GM21367 (cell line): ENCODE data around the gene RNPS1.
A peak's percentile ranks its signal among the peaks of the same experiment; 100 is the strongest.
"Not testable (repeated sequence)": the region's sequence is repeated elsewhere in the genome, so short reads cannot be mapped to it uniquely, and the experiment has no call there.

Source experiments
- ATAC-seq: cut with Tn5 transposase; IDR thresholded peaks from one replicate; pipeline ENCODE4 v1.9.1; 2021; ENCODE audit not compliant: unreplicated experiment

Gene RNPS1

DNA sequence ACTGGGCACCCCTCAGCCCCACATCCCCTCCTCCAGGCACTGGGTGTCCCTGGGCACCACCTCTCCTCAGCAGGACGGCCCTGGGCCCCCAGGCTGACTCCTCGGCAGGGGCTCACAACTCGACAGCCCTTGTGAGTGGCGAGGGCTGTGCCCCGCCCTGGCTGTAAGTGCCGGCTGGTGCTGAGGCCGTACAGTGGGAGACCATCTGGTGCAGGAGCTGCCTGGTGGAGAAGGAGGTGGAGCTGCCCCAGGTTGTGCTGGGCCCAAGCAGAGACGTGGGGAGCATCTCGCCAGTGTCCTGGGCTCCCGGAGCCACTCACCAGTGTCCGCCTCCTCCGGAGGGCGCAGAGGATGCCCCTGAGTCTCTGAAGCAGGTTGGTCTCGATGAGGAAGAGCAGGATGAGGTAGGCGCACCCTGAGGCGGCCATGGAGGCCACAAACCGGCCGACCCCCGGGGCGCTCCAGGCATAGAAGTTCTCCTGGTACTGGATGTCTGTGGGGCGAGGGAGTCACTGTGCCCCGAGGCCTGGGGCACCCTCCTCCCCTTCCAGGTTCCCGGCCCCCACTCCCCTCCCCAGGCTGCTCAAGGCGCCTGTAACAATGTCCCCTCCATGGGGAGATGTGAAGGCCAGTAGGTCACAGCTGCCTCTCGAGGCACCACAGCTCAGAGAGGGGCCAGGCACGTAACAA lies 15.1 kb upstream of the RNPS1 start:
- no peak for ATAC-seq

DNA sequence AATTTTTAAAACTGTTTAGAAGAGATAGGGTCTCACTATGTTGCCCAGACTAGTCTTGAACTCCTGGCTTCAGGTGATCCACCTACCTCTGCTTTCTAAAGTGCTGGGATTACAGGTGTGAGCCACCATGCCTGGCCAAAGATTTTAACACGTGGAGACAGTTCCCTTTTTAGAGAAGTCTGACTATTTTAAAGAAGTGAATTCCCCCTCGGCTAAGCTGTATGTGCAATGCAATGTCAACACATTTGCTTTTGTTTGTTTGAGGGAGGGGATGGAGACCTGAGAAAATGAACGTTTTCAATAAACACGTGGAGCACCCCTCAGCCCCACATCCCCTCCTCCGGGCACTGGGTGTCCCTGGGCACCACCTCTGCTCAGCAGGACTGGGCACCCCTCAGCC lies 14.3 kb upstream of the RNPS1 start:
- ATAC-seq = no peak

DNA sequence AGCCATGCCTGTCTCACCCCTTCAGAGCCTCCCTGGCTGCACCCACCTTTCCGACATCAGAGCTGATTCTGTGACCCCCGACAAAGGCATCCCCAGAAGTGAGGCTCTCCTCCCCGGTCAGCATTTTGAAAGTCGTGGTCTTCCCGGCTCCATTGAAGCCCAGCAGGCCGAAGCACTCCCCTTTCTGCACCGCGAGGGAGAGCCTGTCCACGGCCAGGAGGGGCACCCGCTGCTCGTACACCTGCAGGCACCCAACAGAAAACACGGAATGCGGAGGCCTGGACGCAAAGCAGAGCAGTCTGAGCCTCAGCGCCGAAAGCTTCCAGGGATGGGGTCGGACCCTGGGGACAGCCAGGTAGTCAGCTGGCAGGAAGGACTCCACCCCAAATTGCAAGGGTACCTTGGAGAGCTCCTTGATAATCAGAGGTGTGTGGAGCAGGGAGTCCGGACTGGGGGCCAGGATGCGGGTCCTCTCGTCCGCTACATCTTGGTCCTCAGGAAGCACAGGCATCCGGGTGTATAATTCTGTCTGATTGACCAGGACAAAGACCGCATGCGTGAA lies 13.1 kb upstream of the RNPS1 start:
- no peak for ATAC-seq

DNA sequence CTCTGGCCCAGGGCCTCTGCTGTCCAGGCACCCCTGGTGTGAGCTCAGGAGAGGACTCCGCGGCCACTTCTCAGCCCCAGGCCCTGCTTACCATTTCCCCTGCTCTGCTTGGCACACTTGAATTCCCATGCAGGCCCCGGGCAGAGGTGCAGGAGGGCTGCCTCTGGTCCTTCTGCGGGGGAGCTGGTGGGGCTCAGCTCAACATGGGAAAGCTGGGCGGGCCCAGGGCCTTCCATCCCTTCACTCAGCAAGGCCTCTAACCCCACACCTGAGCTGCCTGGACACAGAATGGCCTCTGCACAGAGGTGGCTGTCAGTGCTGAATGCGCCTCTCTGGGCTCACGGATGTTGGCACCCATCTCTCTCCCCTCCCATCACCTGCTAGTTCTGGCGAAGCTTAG lies 12.5 kb upstream of the RNPS1 start:
- no peak for ATAC-seq

DNA sequence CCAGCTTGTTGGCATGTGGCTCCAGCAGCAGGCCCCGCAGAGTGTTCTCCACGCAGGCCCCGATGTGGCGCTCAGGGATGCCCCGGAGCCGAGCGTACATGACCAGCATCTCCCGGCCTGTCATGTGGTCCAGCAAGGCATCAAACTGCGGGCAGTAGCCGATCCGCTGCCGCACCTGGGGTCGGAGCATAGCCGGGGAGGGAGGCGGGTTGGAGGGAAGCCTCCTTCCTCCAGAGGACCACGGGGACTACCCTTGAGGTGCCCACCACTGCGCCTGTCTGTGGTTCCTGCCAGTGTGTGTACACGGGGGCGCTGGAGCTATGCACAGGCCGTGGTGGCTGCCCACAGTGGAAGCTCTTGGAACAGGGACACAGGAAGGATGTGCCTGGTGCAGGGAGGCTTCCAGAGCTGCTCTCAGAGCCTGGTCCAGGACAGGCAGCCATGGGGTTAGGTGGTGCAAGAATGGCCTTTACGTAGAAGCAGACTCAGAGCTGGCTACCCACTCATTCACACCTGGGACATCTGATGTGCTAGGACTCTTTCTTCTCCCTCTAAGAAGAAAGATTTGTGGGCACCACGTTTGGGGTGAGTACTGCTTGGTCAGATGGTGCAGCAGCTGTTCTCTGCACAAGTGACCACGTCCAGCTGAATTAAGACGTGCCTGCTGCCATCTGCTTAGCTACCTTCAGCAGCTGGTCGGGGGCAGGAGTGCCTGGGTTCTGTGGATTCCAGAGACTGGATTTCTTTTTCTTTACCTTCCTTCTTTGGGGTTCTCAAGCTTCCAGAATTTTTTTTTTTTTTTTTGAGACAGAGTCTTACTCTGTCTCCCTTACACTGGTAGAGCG lies 11.3 kb upstream of the RNPS1 start:
- no peak for ATAC-seq

DNA sequence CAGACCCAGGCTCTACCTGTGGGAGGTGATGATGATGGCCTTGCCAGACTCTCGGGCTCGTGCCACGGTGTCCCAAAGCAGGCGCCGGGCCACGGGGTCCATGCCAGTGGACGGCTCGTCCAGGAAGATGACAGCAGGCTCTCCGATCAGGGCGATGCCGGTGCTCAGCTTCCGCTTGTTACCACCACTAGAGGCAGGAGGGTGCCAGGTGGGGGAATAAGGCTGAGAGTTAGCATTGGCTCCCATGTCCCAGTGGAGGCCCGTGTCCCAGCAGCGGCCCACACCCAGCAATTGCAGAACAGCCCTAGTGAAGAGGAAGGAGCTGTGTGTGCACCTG lies 10.3 kb upstream of the RNPS1 start:
- no peak for ATAC-seq

DNA sequence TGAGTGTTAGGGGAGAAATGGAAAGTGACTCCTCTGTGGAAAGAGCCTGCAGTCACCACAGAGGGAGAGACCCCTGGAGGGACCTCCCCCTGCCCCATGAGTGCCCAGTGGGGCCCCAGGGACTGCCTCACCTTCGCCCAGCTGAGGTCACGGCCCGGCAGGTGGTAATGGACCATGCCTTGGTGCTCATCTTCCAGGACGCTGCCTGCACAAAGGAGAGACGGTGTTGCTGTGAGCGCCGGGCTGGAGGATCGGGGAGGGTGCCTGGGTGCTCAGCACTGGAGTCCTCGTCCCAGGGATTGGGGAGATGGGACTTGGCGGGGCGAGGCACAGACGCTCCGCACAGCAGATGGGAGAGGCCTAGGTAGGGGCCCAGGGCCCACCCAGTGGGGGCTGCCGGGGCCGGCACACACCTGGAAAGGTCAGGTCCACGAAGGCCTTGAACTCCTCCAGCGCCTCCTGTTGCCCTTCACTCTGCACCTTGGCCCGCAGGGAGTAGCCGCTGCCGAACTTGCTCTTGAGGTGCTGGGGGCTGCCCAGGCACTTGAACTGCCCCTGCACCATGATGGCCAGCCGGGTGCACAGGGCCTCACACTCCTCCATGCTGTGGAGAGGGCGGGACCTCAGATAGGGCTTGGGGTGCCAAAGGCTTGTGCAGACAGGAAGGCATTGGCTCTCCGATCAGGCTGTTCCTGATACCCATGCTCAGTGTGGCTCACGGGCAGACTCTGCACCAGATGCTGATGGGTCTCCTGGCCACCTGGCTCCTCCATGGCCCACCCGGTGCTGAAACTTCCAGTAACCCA lies 9.7 kb upstream of the RNPS1 start:
- ATAC-seq = no peak

DNA sequence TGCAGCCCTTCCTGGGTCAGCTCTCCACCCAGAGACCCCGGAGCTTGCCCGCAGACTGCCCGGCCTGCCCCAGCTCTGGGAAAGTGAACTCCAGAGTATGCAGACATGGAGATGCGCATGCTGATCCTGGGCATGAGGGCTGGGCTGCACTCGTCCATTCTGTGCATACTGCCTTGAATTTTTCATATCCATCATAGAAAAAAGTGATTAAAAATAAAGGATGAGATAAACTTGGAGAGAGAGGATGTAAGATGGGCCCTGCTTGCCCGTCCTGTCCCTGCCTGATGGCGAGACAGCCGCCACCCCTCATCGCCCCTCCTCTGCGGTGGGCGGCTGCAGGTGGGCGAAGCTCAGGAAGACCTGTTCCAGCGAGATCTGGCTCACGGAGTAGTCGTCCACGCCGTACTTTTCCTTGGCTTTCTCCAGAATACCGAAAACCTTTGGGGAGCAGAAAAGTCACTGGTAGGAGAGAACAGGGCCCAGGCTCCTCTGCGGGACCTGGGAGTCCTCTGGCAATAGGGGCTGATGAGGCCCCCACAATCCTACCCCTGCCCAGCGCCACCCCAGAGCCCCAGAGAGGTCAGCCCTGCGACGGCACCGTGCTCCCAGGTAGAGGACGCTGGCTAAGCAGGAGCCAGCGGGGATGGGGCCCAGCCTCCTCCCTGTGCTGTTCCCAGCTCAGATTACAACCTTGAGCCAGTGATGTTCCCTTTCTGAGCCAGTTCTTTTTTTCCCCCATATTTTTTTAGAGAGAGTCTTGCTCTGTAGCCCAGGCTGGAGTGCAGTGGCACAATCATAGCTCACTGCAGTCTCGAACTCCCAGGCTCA lies 8.7 kb upstream of the RNPS1 start:
- ATAC-seq = no peak

DNA sequence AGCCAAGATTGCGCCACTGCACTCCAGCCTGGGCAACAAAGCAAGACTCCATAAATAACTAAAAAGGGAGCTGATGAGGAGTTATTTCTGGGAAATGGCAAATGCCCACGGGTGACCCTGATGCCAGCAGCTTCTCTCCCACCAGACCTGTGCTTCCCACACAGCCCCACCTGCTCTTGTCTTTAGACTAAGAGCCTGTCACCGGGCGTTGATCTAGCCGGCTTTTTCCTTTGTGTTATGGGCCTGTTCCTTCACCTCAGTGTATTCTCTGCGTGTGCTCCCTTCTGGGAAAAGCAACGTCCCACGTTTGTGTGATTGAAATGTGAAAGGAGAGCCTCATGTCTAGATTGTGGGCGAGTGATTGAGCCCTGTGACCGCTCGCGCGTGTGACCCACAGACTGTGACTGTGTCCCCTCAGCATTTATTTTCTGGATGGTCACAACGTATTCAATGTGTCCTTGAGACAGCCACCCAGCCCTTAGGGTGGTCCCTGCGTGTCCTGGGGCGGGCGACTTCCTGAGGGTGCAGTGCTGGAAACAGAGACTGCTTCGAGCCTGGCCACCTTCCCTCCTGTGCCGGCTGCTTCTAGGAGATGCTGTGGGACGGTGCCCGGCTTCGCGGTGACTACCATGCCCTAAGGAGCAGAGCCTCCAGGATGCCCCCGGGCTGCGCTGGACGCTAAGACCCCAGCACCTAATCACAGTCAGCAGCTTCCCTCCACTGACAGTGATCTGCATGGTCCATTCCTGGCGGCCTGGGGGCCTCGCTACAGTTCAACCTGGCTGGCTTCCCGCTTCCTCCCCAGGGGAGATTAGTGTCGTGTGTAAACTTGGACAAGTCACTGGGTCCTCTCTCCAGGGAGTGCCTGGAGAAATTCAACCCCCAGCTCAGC lies 7.8 kb upstream of the RNPS1 start:
- no peak for ATAC-seq

DNA sequence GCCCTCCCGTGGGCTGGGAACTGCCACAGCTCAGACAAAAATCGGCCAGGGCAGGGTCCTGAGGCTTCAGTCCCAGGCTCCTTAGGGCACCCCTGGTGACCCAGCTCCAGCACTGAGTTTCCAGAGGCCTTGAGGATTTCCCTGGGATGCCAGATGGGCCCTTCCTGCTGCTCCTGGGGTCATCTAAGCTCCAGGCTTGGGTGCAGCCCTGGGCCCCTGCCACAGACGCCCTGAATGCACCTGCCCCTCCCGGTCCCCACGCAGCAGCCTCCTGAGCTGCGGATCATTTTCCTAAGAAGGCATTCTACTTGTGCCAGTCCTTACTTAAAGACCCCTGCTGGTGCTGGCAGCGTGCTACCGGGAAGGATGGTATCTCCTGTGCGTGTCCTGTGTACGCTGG lies 6.0 kb upstream of the RNPS1 start:
- ATAC-seq = no peak

DNA sequence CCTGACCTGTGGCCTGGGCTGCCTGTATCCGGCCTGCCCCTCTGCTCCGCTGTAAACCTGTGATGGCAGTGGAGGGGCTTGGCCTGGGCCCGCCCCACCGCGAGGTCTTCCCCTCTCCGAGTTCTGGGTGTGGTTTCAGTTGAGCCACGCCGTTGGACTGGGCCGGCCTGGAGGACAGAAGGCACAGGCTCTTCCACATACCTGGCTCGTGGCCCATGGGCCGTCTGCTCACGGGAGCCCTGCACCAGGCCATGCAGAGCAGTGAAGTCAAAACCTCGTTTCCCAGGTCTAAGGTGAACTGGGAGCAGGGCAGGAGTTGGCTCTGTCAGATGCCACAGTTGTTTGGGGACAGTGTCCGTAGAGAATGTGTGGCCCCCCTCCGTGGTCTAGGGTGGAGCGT lies 5.6 kb upstream of the RNPS1 start:
- ATAC-seq = no peak

DNA sequence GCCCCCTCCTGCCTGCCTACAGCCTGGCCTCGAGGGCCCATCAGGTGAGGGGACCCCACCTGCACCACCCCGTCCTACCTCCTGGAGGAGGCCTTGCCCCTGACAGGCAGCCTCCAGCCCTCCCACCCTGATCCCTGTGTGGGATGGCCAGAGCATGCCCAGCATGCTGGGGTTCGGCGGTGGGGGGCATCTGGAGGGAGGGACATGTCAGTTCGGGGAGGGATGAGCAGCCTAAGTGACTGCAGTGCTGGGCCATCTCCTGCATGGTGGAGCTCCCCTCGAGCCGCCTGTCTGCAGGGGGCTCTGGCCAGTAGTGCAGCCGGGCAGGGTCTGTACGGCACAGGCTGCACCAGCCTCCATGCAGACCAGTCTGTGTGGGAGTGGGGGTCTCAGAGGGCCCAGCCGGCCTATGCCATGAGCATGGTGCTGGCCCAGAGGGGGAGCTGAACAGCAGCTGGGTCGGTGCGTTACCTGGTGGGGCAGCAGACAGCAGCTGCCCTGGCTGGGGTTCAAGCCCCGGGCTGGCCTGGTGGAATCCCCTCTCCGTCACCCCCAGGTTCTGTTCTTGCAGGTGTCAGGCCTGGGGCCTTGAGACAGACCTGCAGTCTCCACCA lies 4.0 kb upstream of the RNPS1 start:
- no peak for ATAC-seq

DNA sequence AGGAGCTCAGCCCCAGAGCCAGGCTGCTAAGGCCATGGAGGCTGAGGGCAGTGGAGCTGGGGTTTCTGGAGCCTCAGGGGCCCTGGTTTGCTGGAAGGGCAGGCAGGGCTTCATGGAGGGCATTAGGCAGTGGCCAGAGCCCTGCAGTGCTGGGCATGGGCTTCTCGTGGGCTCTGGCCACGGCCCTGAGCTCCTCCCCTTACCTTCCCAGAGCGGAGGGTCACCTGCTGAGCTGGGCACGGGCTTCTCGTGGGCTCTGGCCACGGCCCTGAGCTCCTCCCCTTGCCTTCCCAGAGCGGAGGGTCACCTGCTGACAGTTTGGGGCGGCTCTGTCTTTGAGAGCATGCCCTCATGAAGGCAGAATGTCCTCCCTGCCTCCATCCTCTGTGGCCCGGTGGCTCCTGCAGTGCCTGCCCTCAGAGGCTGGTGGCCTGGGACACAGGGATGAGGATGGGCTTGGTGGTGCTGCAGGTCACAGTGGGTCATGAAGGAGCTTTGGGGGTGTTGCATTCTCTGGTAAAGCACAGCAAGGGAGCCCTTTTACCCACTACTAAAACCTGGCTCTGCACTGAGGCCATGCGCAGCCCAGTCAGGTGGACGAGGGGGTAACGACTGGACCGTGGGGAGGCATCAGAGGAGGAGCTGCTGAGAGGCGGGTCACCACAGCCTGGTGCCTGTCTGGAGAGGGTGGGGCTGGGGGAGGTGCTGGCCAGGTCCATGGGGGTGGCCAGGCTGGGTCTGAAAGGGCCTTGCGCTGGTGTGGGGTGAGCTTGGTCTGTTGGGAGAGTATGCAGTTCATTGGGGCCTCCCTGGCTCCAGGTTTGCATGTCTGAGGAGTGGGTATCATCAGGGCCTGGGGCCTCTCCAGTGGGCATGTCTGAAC lies 2.9 kb upstream of the RNPS1 start:
- ATAC-seq = no peak

DNA sequence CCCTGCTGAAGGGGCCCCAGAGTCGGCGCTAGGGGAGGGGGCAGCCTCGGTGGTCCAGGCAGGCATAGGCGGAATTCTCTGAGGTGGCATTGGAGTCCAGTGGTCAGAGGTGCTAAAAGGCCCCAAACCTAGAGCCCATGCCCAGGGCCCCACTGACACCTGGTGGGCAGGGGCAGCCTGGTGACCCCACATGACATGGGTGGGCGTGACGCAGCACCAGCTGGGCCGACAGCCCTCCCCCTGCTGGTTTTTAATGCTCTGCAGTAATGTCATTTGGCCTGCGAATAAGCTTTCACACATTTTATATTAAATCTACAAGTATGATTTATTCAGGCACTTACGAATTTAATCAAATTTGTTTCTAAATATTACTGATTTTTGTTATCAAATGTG lies 2.1 kb upstream of the RNPS1 start:
- no peak for ATAC-seq

DNA sequence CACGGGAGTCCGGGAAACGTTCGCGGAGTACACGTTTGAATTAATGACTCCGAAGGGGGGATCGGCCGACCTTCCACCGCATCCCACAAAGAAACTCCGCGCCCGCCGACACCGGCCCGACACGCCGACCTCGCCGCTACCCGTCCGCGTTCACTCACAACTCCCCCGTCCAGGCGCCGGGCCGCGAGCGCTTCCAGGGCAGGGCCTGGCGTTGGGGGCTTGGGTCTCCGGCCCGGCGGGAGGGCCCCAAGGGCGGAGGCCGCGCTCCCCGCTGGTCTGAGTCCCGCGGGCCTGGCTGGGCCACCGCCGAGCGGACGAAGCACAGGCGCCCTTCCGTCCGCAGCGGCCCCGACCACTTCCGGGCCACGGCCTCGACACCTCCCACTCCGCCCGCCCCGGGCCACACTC lies 417 bp downstream of the RNPS1 start:
- peak; percentile 40 for ATAC-seq

DNA sequence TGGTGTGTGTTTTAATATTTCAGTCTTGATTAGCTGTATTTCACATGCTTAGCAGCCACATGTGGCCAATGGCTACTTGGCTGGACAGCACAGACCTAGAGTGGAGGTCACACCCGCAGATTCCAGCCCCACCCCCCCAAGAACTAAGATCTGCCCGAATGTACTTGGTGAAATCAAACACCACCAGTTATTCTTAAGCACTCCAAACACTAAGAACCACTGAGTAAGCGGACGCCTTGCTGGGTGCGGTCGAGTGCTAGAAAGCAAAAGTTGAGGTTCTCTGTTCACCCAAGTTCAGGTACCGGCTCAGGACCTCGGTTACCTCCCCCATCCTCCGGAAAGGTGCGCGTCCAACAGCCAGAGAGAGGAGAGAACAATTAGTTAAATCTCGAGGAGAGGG lies 1.0 kb downstream of the RNPS1 start:
- not testable (repeated sequence) for ATAC-seq

DNA sequence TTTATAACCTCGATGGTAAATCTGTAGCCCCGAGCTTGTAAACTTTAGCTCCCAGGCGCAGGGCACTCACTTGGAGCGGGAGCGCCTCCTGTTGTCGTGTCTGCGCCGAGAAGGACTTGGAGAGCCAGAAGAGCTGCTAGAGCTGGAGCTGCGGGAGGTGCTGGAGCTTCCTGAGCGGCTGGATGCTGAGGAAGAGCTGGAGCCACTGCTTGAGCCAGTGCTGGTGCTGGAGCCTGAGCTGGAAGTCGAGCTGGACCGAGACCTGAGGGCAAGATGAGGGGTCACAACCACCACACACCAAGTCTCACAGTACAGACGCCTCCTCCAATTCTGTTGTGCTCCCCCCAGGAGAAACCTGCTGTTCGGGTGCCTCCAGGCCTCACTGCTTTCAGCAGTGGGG lies 4.9 kb downstream of the RNPS1 start:
- ATAC-seq = not testable (repeated sequence)

DNA sequence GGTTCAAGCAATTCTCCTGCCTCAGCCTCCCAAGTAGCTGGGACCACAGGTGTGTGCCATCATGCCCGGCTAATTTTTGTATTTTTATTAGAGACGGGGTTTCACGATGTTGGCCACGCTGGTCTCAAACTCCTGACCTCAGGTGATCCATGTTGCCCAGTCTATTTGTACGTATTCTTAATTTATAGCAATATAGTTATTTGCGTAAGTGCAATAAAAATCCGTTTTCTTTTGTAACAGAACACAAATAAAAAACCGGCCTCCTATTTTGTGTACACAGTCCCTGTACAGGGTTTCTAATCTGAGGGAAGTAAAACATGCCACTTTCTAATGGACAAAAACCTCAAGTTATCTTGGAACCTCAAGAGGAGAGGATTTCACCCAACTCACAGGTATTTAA lies 7.7 kb downstream of the RNPS1 start:
- no peak for ATAC-seq
